K562 (cell line): ENCODE results near the gene BCR. TPM values are rescaled to one million over a fixed set of nuclear protein-coding genes. Genes with fewer than 3 reads are reported as not detected.

Source experiments
- ATF4 ChIP-seq: fragments of 450-650 bp; formaldehyde crosslinking; IDR thresholded peaks from 2 replicates; pipeline ENCODE4 v1.4.0; 2022; ENCODE audit warnings: mild to moderate bottlenecking, moderate library complexity
- BHLHE40 ChIP-seq: IDR thresholded peaks from 2 replicates; pipeline ENCODE4 v1.6.1; 2011; ENCODE audit warnings: low read length, improper control_type of control experiment
- ETS1 ChIP-seq: conservative IDR thresholded peaks from 2 replicates; pipeline ENCODE4 v1.6.1; 2011; ENCODE audit warnings: low read depth, mild to moderate bottlenecking, low read length; ENCODE audit not compliant: control insufficient read depth
- RB1 ChIP-seq: fragments of 450-650 bp; IDR thresholded peaks from 2 replicates; pipeline ENCODE4 v1.6.1; 2017; ENCODE audit warnings: low read depth, mild to moderate bottlenecking
- SIX5 ChIP-seq, 2 experiments: IDR thresholded peaks; 2 replicates each; pipeline ENCODE4 v1.6.1; 2011; ENCODE audit warnings: low read length in 2 of 2, borderline replicate concordance in 1 of 2, low read depth in 1 of 2, mild to moderate bottlenecking in 1 of 2, moderate library complexity in 1 of 2; ENCODE audit not compliant: insufficient read depth in 1 of 2
- SP2 ChIP-seq: IDR thresholded peaks from 2 replicates; pipeline ENCODE4 v1.6.1; 2011; ENCODE audit warnings: mild to moderate bottlenecking, low read depth, low read length, moderate library complexity; ENCODE audit not compliant: poor library complexity, severe bottlenecking; ENCODE audit errors: extremely low read depth
- STAT6 ChIP-seq: sonication (generic); formaldehyde crosslinking; IDR thresholded peaks from 2 replicates; pipeline ENCODE4 v1.8.1; 2023; ENCODE audit warnings: mild to moderate bottlenecking, missing genetic modification reagents
- TSHZ1 ChIP-seq: fragments of 250-450 bp; sonication (Bioruptor Pico); IDR thresholded peaks from 2 replicates; pipeline ENCODE4 v1.4.0; 2020; ENCODE audit warnings: mild to moderate bottlenecking, moderate library complexity
- ZBTB7A ChIP-seq: IDR thresholded peaks from 2 replicates; pipeline ENCODE4 v1.6.1; 2011; ENCODE audit warnings: low read depth, mild to moderate bottlenecking, low read length, moderate library complexity, borderline replicate concordance; ENCODE audit not compliant: control insufficient read depth
- polyA plus RNA-seq, 8 experiments: library from polyadenylated mRNA; depleted of rRNA in 4 of 8; stranded (reverse) in 5 of 8; unstranded in 3 of 8; fragments of >200 nt; fragmentation: Nextera tagmentation in 2 of 8; fragmentation: Illumina TruSeq in 1 of 8; extraction: Ambion mirVana in 2 of 8; extraction: Trizol in 1 of 8; gene quantifications; 2 replicates each; pipeline versions ENCODE4 v1.2.1 to v1.2.3, GENCODE V29; 2011 to 2014; ENCODE audit warnings: inconsistent platforms in 1 of 8, missing spikeins in 1 of 8
- total RNA-seq, 7 experiments: library from RNA; depleted of rRNA in 6 of 7; stranded (reverse); fragments of >200 nt in 6 of 7; fragmentation: Illumina TruSeq in 2 of 7; extraction: Trizol in 2 of 7; gene quantifications; 2 replicates each; pipeline versions ENCODE4 v1.2.1 to v1.2.3, GENCODE V29; 2011 to 2021; ENCODE audit warnings: low replicate concordance in 1 of 7

BCR gene
- total and polyA plus RNA-seq, 9 of the 15 experiments (the other 6 are each of a cell fraction or from before 2014, with no cell fraction given): 0.41 to 150 (median 45.6) TPM

- TF ChIP-seq STAT6: no peak
- no peak for TF ChIP-seq ATF4 (CRISPR knock-in tag)
- peak; percentile 17; the same call in 1 of the 2 replicates for TF ChIP-seq BHLHE40
- TF ChIP-seq SIX5 (IDR thresholded peaks at IDR 0.05; ENCODE audit: borderline replicate concordance in 1 of 2, insufficient read depth in 1 of 2, low read depth in 1 of 2, low read length in 2 of 2): 0 out of 4 replicates have a peak, but pooled peaks of 1 of the 2 experiments have one; percentile 25
- TF ChIP-seq ZBTB7A: peak; percentile 10; the same call in 1 of the 2 replicates
- TF ChIP-seq ETS1: 0 out of 2 replicates have a peak, but pooled peaks have one; percentile 41
- TF ChIP-seq SP2: peak; percentile 3
- TF ChIP-seq TSHZ1 (CRISPR knock-in tag): no peak
- peak; percentile 32; the same call in 1 of the 2 replicates for TF ChIP-seq RB1
Observed at GRCh38 chr22:23272371-23272770, 92.1 kb downstream of the BCR start (continued).
